ENCODE results near the gene HPS5.
"Not testable (repeated sequence)": the region's sequence is repeated elsewhere in the genome, so short reads cannot be mapped to it uniquely, and the experiment has no call there.

HPS5 gene

DNA sequence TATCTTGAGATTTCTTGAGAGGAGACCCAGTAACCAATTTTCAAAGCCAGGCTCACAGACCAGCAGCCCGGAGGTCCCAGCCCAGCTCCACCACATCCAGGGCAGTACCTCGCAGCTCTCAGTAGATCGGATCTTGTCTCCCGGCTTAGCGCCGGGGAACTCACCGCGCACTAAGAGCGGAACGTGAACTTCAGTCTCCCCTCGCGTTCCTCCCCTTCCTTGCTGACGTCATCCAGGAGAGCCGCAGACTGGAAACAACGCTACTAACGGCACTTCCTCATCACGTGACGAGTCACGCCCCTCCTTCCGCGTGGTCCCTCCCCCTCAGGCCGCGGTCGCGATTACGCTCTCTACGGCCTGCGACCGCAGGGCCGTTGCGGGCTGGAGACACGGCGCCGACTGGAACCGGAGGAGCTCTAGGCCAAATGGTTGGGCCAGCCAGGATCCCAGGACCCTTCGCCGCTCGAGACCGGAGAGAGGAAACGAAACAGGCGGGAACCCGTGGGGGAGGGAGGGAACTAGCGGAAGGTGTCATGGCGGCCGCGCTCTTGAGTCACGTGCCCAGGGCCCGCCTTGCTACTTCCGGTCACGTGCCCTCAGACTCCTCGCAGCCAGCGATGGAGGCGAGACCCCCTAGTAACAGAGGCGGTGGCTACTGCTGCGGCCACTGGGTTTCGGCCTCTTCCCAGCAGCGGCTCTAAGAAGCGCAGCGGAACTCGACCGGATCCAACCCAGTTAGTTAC lies at the start of gene HPS5, which contains the start of gene GTF2H1:
Gene HPS5 (minus strand): TSS at position 172 of the 743 bp plus-strand sequence. CDS start 4,282 bp downstream, outside the sequence.
Gene GTF2H1 (plus strand): TSS at position 599 of the 743 bp plus-strand sequence. CDS start 10,508 bp downstream, outside the sequence.
- FAIRE-seq, result no peak

DNA sequence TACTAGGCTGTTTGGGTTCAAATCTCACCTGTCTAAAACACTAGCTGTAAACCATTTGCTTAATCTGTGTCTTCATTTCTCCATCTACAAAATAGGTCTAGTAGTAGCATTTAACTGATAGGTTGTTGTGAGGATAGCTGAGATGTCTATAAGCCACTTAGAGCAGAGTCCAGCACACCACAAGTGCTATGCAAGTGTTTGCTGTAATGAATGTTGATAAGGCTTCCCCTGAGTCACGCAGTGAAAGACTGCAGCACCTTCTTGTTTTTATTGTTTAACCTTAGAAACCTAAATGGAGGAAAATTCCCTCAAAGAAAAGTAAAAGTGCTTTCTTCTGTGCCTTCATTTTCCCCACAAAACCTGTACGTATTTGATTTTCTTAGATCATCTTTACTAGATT lies 49.3 kb upstream of the HPS5 start:
- no peak for FAIRE-seq

DNA sequence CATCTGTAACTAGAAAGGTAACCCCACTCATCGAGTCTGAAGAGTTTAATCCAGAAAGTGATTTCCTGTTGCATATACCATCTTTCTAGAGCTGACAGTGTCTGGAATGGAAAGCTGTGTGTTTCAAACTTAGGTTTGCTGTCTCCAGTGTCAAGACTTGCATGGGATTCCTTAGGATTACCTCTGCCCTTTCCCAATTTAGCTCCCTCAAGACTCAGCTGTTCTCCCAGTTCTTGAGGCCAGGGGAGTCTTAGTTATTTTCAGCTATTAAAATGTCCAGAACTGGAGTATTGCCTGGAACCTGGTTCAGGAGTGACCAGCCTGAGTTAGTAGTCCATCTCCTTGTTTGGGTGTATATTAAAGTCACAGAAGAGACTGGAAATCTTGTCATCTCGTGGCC lies 47.5 kb upstream of the HPS5 start:
- no peak for FAIRE-seq

GRCh38 chr11:18368221-18368620 lies 46.3 kb upstream of the HPS5 start:
- no peak for FAIRE-seq

GRCh38 chr11:18367431-18367830 lies 45.5 kb upstream of the HPS5 start:
- no peak for FAIRE-seq

- FAIRE-seq, result no peak
These were observed 44.3 kb upstream of the HPS5 start for GRCh38 chr11:18366286-18366685.

DNA sequence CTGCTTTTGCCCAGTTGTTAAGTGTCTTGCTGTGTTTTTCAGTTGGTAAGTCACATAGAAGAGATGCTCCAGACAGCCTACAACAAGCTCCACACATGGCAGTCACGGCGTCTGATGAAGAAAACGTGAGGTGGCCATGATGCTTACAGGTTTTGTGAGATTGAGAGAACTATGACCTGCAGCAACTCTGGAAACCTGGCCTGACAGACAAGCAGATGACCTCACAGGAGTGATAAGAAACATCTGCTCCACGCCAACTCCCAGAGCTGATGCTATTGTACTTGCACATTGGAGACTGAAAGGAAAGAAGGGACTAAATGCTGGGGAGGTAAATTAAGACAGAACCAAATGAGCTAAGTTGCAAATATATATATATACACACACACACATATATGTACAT lies 43.8 kb upstream of the HPS5 start:
- no peak for FAIRE-seq

- FAIRE-seq, result no peak
These were observed 42.6 kb upstream of the HPS5 start for GRCh38 chr11:18364495-18365073.

DNA sequence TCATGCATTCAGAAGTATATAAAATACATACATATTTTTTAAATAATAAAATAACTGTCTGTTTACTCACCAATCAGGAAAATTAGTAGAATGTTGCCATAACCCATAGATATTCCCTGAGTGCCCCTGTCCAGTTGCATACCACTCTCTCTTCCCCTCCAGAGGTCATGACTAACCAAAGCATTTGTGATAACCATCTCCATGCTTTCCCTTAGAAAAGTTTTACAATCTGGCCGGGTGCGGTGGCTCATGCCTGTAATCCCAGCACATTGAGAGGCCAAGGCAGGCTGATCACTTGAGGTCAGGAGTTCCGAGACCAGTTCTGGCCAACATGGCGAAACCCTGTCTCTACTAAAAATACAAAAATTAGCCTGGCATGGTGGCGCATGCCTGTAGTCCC lies 39.2 kb upstream of the HPS5 start:
- no peak for FAIRE-seq

- no peak for FAIRE-seq
These were observed 36.7 kb upstream of the HPS5 start for GRCh38 chr11:18358646-18359045.

DNA sequence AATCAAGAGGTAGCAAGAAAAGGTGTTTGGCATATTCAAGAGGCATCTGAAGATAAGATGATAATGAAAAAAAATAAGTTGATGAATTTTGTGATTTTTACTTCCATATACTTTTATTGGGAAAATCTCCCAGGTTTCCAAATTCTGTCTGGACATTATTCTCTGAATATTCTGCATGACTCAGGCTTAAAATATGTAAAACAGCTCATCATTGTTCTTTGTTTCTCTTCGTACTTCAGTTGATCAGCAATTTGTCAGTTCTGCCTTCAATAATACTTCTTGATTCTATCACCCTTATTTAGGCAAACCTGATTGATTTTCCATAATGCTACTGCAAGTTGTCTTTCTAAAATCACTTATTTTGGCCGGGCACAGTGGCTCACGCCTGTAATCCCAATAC lies 30.6 kb upstream of the HPS5 start:
- FAIRE-seq, result no peak

GRCh38 chr11:18347471-18348125 lies 25.7 kb upstream of the HPS5 start:
- no peak for FAIRE-seq

- no peak for FAIRE-seq
These were observed 11.0 kb upstream of the HPS5 start for GRCh38 chr11:18332891-18333290.

GRCh38 chr11:18332302-18332701 lies 10.4 kb upstream of the HPS5 start:
- no peak for FAIRE-seq

DNA sequence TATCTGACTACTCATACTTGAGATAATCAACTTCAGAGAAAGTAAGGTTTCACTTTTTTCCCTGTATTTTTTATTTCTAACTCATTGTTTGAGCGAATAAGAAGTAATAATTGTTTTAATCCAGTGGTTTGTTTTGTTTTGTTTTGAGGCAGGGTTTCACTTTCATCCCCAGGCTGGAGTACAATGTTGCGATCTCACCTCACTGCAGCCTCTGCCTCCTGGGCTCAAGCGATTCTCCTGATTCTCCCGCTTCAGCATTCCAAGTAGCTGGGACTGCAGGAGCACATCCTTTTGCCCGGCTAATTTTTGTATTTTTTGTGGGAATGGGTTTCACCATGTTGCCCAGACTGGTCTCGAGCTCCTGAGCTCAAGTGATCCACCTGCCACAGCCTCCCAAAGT lies 9.0 kb upstream of the HPS5 start:
- no peak for FAIRE-seq

DNA sequence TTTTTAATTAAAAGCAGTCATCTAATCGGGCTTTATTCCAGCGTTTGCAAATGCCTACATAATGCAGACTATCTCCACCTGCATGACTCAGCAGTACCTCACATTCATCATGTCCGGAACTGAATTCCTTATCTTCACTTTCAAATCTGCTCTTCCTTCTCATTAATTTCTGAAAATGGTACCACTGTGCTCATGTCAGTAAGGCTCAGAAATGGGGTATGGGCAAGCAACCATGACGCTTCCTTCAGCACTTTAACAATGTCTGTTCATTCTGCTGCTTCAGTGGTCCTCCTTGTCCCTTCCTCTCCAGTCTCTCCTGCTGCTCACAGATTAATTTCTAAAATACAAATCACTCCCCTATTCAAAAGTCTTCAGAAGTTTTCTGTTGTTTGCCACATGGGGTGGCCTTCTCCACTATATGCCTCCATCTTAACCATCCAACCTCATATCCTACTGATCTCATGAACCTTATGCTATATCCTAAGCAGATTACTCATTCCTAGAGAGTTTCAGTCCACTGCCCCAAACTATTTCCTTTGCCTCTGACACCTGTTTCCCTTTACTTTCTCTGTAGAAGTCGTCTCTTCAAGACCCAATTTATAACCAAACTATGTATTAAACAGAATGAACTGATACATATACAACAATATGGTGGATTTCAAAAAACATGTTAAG lies 7.4 kb upstream of the HPS5 start:
- FAIRE-seq, result no peak

GRCh38 chr11:18324381-18324780 lies 2.4 kb upstream of the HPS5 start:
- FAIRE-seq, result no peak

GRCh38 chr11:18323881-18324280 lies 1.9 kb upstream of the HPS5 start:
- not testable (repeated sequence) for FAIRE-seq

DNA sequence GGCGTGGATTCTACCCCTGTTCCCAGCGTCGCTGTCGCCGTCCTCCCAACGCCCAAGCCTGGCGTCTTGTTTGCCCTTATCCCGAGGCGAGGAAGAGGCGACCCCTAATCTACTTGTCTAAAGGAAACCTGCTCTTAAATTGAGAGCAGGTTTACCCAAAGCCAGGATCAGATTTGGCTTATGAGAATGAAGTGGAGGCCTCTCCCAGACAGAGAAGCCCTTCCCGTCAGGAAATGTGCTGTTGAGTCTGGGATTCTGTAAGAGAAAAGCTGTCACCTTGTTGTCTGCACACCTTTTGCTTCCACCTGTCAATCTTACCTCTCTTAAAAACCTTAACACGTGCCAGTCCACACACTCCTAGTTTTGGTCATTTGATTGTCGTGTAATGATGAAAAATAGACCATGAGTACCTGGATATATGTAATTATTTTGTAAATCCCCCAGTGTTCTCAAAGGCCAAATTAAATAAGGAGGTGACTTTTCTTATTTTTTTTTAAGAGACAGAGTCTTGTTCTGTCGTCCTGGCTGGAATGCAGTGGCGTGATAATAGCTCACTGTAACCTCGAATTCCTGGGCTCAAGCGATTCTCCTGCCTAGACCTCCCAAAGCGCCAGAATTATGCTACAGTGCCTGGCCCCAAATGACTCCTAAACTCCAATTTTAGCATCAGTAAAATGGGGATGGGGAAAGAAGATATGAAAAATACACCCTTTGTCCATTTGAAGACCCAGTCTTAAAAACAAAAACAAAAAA lies 1.1 kb upstream of the HPS5 start:
- FAIRE-seq, result no peak

GRCh38 chr11:18321578-18321968 lies 367 bp downstream of the HPS5 start:
- no peak for FAIRE-seq

DNA sequence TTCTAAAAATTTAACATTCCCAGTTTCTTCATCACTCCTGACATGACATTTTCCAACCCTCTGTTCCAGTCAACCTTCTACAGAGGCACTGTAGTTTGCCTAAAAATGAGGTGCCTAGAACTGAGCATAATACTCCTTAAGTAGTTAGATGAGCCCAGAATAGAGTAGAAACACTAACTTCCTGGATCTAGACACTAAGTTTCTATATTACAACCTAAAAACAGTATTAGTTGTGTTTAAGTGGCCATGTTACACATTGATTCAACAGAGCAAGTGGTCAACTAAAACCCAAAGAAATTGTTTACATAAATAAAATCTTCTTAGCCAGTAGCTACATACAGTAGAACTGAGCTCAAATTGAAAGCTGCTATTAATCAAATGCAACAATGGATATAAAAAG lies 1.3 kb downstream of the HPS5 start:
- FAIRE-seq, result no peak

- no peak for FAIRE-seq
These were observed 2.0 kb downstream of the HPS5 start for GRCh38 chr11:18319914-18320313.

DNA sequence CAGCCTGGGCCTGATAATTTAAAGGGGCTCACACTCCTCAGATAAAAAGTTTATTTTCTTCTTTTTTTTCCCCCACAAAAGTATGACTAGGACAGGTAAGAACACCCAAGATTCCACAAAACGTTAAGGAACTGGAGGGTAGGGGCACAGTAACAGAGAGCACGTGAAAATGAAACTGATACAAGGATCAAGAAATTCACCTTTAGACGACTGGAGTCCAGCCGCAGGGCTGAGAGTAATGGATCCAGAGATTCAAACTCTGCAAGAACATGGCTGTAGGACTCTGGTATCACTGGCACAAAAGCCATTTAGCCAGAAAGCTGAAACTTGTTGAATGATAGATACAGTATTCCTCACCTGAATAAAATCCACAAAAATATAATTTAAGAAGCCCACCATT lies 4.4 kb downstream of the HPS5 start:
- no peak for FAIRE-seq

Data from A204.1 (cell line).